Heart left ventricle (tissue), 16 donors: ENCODE measurements around the gene SLC6A7. TPM values are rescaled to one million over a fixed set of nuclear protein-coding genes. Genes with fewer than 3 reads are reported as not detected.

Experiments
- ATAC-seq, 4 donors: fragments of 200-7000 bp; cut with Tn5 transposase; one replicate each; pipeline ENCODE4 v1.9.1; 2020 to 2022; ENCODE audit warnings: moderate library complexity in 4 of 4, mild to moderate bottlenecking in 3 of 4, moderate number of reproducible peaks in 1 of 4
- DNase-seq, 5 donors: peaks; one replicate each; pipeline ENCODE4 v3.0.0-alpha.2; 2020
- H3K27ac ChIP-seq, 12 donors: fragments of 200-600 bp; sonication (generic) in 4 of 12; one replicate each; pipeline versions ENCODE4 v1.5.0 to v1.8.0; 2016 to 2022; ENCODE audit warnings: mild to moderate bottlenecking in 2 of 12
- H3K27me3 ChIP-seq, 9 donors: fragments of 200-600 bp; sonication (generic) in 2 of 9; one replicate each; pipeline versions ENCODE4 v1.5.1 to v1.8.0; 2016 to 2022; ENCODE audit warnings: mild to moderate bottlenecking in 3 of 9
- H3K36me3 ChIP-seq, 9 donors: fragments of 200-600 bp; sonication (generic) in 2 of 9; one replicate each; pipeline versions ENCODE4 v1.5.0 to v1.8.0; 2018 to 2022; ENCODE audit warnings: mild to moderate bottlenecking in 2 of 9
- H3K4me1 ChIP-seq, 12 donors: fragments of 200-600 bp; sonication (generic) in 4 of 12; one replicate each; pipeline versions ENCODE4 v1.5.0 to v1.8.0; 2016 to 2022; ENCODE audit warnings: mild to moderate bottlenecking in 3 of 12
- H3K4me3 ChIP-seq, 12 donors: fragments of 200-600 bp; sonication (generic) in 4 of 12; one replicate each; pipeline versions ENCODE4 v1.5.0 to v1.8.0; 2017 to 2022; ENCODE audit warnings: mild to moderate bottlenecking in 9 of 12, moderate library complexity in 4 of 12
- H3K9me3 ChIP-seq, 12 donors: fragments of 200-600 bp; sonication (generic) in 4 of 12; one replicate each; pipeline versions ENCODE4 v1.5.0 to v1.8.0; 2016 to 2022; ENCODE audit warnings: mild to moderate bottlenecking in 1 of 12
- CTCF ChIP-seq, 12 donors: fragments of 200-600 bp; sonication (generic) in 4 of 12; IDR thresholded peaks; one replicate each; pipeline versions ENCODE4 v1.5.0 to v1.8.0; 2018 to 2022; ENCODE audit warnings: antibody characterized with exemption in 12 of 12, mild to moderate bottlenecking in 5 of 12
- POLR2A ChIP-seq, 2 donors: fragments of 450-650 bp; IDR thresholded peaks; one replicate each; pipeline ENCODE4 v1.6.1; 2017; ENCODE audit warnings: antibody characterized with exemption in 2 of 2, mild to moderate bottlenecking in 2 of 2, moderate library complexity in 2 of 2
- WGBS, 4 donors: extraction: QIAGEN DNeasy Blood & Tissue Kit in 2 of 4; methylation state at CpG; one replicate each; pipeline versions ENCODE4 v1.1.5 to v1.1.7; 2013 to 2018; 5-methylcytosine and 5-hydroxymethylcytosine counted together
- intact Hi-C, 10 donors: fragments of 100-400 bp; cut with DNase I; formaldehyde crosslinking; loops; one replicate each; pipeline versions ENCODE4 v1.11.1 to v1.14.2; 2022
- polyA plus RNA-seq, 2 donors: library from polyadenylated mRNA; stranded (reverse); fragments of 200-250 nt; gene quantifications; one replicate each; pipeline ENCODE4 v1.2.3, GENCODE V29; 2013
- total RNA-seq, 9 donors: library from RNA; depleted of rRNA in 2 of 9; stranded (reverse); fragments of >200 nt in 2 of 9; fragmentation: NEBNext Ultra II Directional in 3 of 9; extraction: Animal tissue kit (Norgen Biotek cat#: 25700) in 3 of 9; gene quantifications; one replicate each; pipeline versions ENCODE4 v1.1.0 to v1.2.4, GENCODE V29; 2016 to 2023
- donor health status: ischemic (EF 13 %, LVEDD 7.1; RV severe dilation, severe dysfunction).
- donor health status: healthy with polysubstance abuse.
- donor health status: DM: no; HTN: yes; CAD: no.
- donor health status: DM: no; HTN: no; CAD: no.
- donor health status: ischemic (EF 25% LVEDD 6.9; RV normal size, moderate dysfunction).
- donor health status: ischemic (EF 25% LVEDD 5.7; RV mildly dilated, moderate dysfunction).
- donor health status: healthy.
- donor health status: DM: yes; HTN: yes; CAD: no.
- donor health status: ischemic (EF 35%, LVEDD 5.7; RV mildly dilated, moderate dysfunction).
- donor health status: nonischemic (EF 11% LVEDD 7.7; RV severe dilation, severe dysfunction).
- donor health status: DM: yes; HTN: yes; CAD: no.
- donor health status: PGD.
- donor health status: ischemic (EF 29% LVEDD 5.4; RV normal size, mild dysfunction).
- donor health status: nonischemic (EF 23%, LVEDD 6.1; RV moderate dilation, normal function).

Gene SLC6A7
- total and polyA plus RNA-seq, 11 donors, result not detected

GRCh38 chr5:150196514-150196913 is 6.7 kb downstream of the SLC6A7 start:
- ATAC-seq, result no peak
- H3K4me3 ChIP-seq, result no peak overlapping the region
- H3K36me3 ChIP-seq, result no peaks in the 10 kb centered on the region
- peaks cover 0 to 4% (median 0%) of the 10 kb centered on the region in 9 donors for H3K27me3 ChIP-seq
- no peaks in the 10 kb centered on the region for H3K9me3 ChIP-seq
- DNase-seq, result no peak
- TF ChIP-seq POLR2A (IDR thresholded peaks at IDR 0.05), result no peak
- TF ChIP-seq CTCF (IDR thresholded peaks at IDR 0.05), result no peak
- H3K27ac ChIP-seq, result no peak overlapping the region
- intact Hi-C loops, result no loop called here
- H3K4me1 ChIP-seq, result no peaks in the 10 kb centered on the region
- 68 to 94% (median 87%) methylated on average over 3 to 5 of the region's 5 CpGs for WGBS, 4 donors

GRCh38 chr5:150196986-150197385 is 7.1 kb downstream of the SLC6A7 start:
- no peaks in the 10 kb centered on the region for H3K9me3 ChIP-seq
- DNase-seq (no peak), ATAC-seq (no peak)
- no peaks in the 10 kb centered on the region for H3K36me3 ChIP-seq
- peaks cover 0 to 3% (median 0%) of the 10 kb centered on the region in 9 donors for H3K27me3 ChIP-seq
- H3K27ac ChIP-seq, result no peak overlapping the region
- H3K4me1 ChIP-seq, result no peaks in the 10 kb centered on the region
- WGBS, 4 donors, result 95 to 100% (median 97%) methylated on average over 3 to 16 of the region's 16 CpGs
- TF ChIP-seq POLR2A (IDR thresholded peaks at IDR 0.05) (no peak), CTCF (IDR thresholded peaks at IDR 0.05) (no peak)
- H3K4me3 ChIP-seq, result no peak overlapping the region
- intact Hi-C loops, result no loop called here

GRCh38 chr5:150197476-150197875 is 7.6 kb downstream of the SLC6A7 start:
- WGBS, 4 donors, result 88 to 97% (median 92%) methylated on average over 1 of the region's 1 CpG
- TF ChIP-seq CTCF (IDR thresholded peaks at IDR 0.05) (no peak), POLR2A (IDR thresholded peaks at IDR 0.05) (no peak)
- Histone ChIP-seq H3K27me3 (peaks cover 0 to 1% (median 0%) of the 10 kb centered on the region in 9 donors), H3K36me3 (no peaks in the 10 kb centered on the region), H3K9me3 (no peaks in the 10 kb centered on the region), H3K4me1 (no peaks in the 10 kb centered on the region), H3K4me3 (no peak overlapping the region), H3K27ac (no peak overlapping the region)
- DNase-seq (no peak), ATAC-seq (no peak)
- intact Hi-C loops, result no loop called here

- no peak overlapping the region for H3K27ac ChIP-seq
- TF ChIP-seq POLR2A (IDR thresholded peaks at IDR 0.05) (no peak), CTCF (IDR thresholded peaks at IDR 0.05) (no peak)
- WGBS, 4 donors, result 95 to 97% (median 96%) methylated on average over 10 of the region's 10 CpGs
- intact Hi-C loops, result loop anchor here in 1 of 10 donors (5.0 kb wide), 1 partner anchor 35 kb away; the partner anchor contains the start of gene CDX1
- no peak for DNase-seq
- no peaks in the 10 kb centered on the region for H3K9me3 ChIP-seq
- H3K4me1 ChIP-seq, result peaks cover 0 to 5% (median 0%) of the 10 kb centered on the region in 12 donors
- no peaks in the 10 kb centered on the region for H3K27me3 ChIP-seq
- no peak for ATAC-seq
- H3K4me3 ChIP-seq, result no peak overlapping the region
- no peaks in the 10 kb centered on the region for H3K36me3 ChIP-seq
Observed at GRCh38 chr5:150202501-150202900, 12.6 kb downstream of the SLC6A7 start.
